HEK293 (cell line): Measurements from ENCODE around the gene FBXO40.

Source experiments
- CTCF ChIA-PET: fragments of 350-600 bp; formaldehyde crosslinking; extraction: SDS; loops from one replicate; lab custom pipeline; 2021; ENCODE audit warnings: antibody characterized with exemption; lab: Yijun Ruan, JAX
- POLR2A ChIA-PET: fragments of 300-600 bp; formaldehyde crosslinking; extraction: SDS; loops from one replicate; lab custom pipeline; 2020; ENCODE audit warnings: antibody characterized with exemption, inconsistent platforms; lab: Yijun Ruan, JAX
- H3K27ac ChIP-seq: fragments of 200-500 bp; sonication (Bioruptor generic); 2 replicates; pipeline ENCODE4 v1.5.1; 2014; ENCODE audit warnings: low read depth, low read length, control low read depth, inconsistent platforms; ENCODE audit errors: extremely low read depth
- H3K36me3 ChIP-seq, 2 experiments: fragments of 200-500 bp in 1 of 2; sonication (Bioruptor generic) in 1 of 2; 1 replicate in 1 of 2; 2 replicates in 1 of 2; pipeline ENCODE4 v1.5.1; 2014 to 2017; ENCODE audit warnings: inconsistent platforms in 2 of 2, low read length in 2 of 2; ENCODE audit not compliant: control insufficient read depth in 2 of 2, insufficient read depth in 1 of 2
- H3K4me1 ChIP-seq: fragments of 200-500 bp; sonication (Bioruptor generic); 2 replicates; pipeline ENCODE4 v1.5.1; 2014; ENCODE audit warnings: mild to moderate bottlenecking, low read length, inconsistent platforms; ENCODE audit not compliant: control insufficient read depth, insufficient read depth
- H3K4me3 ChIP-seq: 2 replicates; pipeline ENCODE4 v1.5.1; 2011; ENCODE audit warnings: low read depth, mild to moderate bottlenecking, control low read depth, low read length, moderate library complexity
- H3K9me3 ChIP-seq: fragments of 200-500 bp; sonication (Bioruptor generic); 2 replicates; pipeline ENCODE4 v1.5.1; 2014; ENCODE audit warnings: low read depth, low read length, inconsistent platforms; ENCODE audit not compliant: control insufficient read depth, insufficient read depth
- INSM2 ChIP-seq: fragments of 450-650 bp; formaldehyde crosslinking; IDR thresholded peaks from 2 replicates; pipeline ENCODE4 v1.5.1; 2016; ENCODE audit warnings: missing biosample characterization, missing genetic modification characterization
- KLF1 ChIP-seq: fragments of 450-650 bp; formaldehyde crosslinking; IDR thresholded peaks from 2 replicates; pipeline ENCODE4 v1.5.1; 2016; ENCODE audit warnings: missing biosample characterization, missing genetic modification characterization
- MYNN ChIP-seq: fragments of 450-650 bp; formaldehyde crosslinking; IDR thresholded peaks from 2 replicates; pipeline ENCODE4 v1.5.1; 2016; ENCODE audit warnings: missing biosample characterization, missing genetic modification characterization, borderline replicate concordance
- PRDM4 ChIP-seq: fragments of 450-650 bp; formaldehyde crosslinking; IDR thresholded peaks from 2 replicates; pipeline ENCODE4 v1.5.1; 2017; ENCODE audit warnings: missing biosample characterization, missing genetic modification characterization
- ZBTB17 ChIP-seq: fragments of 450-650 bp; formaldehyde crosslinking; IDR thresholded peaks from 2 replicates; pipeline ENCODE4 v1.5.1; 2016; ENCODE audit warnings: missing biosample characterization, missing genetic modification characterization
- ZBTB21 ChIP-seq: fragments of 450-650 bp; formaldehyde crosslinking; IDR thresholded peaks from 2 replicates; pipeline ENCODE4 v1.5.1; 2017; ENCODE audit warnings: missing biosample characterization, missing genetic modification characterization
- ZBTB26 ChIP-seq: fragments of 450-650 bp; formaldehyde crosslinking; optimal IDR thresholded peaks from 2 replicates; pipeline ENCODE3; 2016; ENCODE audit warnings: missing biosample characterization, mild to moderate bottlenecking, missing genetic modification characterization
- ZBTB8A ChIP-seq: fragments of 450-650 bp; formaldehyde crosslinking; IDR thresholded peaks from 2 replicates; pipeline ENCODE4 v1.5.1; 2016; ENCODE audit warnings: missing biosample characterization, missing genetic modification characterization
- ZNF223 ChIP-seq: fragments of 450-650 bp; formaldehyde crosslinking; IDR thresholded peaks from 2 replicates; pipeline ENCODE4 v1.5.1; 2016; ENCODE audit warnings: missing biosample characterization, missing genetic modification characterization
- ZNF302 ChIP-seq: fragments of 450-650 bp; formaldehyde crosslinking; IDR thresholded peaks from 2 replicates; pipeline ENCODE4 v1.5.1; 2016; ENCODE audit warnings: missing biosample characterization, missing genetic modification characterization, low read depth
- ZNF558 ChIP-seq: fragments of 450-650 bp; formaldehyde crosslinking; IDR thresholded peaks from 2 replicates; pipeline ENCODE4 v1.5.1; 2016; ENCODE audit warnings: missing biosample characterization, missing genetic modification characterization
- ZNF596 ChIP-seq: fragments of 450-650 bp; IDR thresholded peaks from 2 replicates; pipeline ENCODE4 v1.5.0; 2018; ENCODE audit warnings: missing biosample characterization, mild to moderate bottlenecking, missing genetic modification characterization, moderate library complexity
- ZNF658 ChIP-seq: fragments of 450-650 bp; formaldehyde crosslinking; IDR thresholded peaks from 2 replicates; pipeline ENCODE4; 2016; ENCODE audit warnings: missing biosample characterization, missing genetic modification characterization
- ZNF664 ChIP-seq: fragments of 450-650 bp; formaldehyde crosslinking; IDR thresholded peaks from 2 replicates; pipeline ENCODE4 v1.5.1; 2016; ENCODE audit warnings: missing biosample characterization, missing genetic modification characterization
- ZNF76 ChIP-seq: fragments of 450-650 bp; formaldehyde crosslinking; IDR thresholded peaks from 2 replicates; pipeline ENCODE4; 2016; ENCODE audit warnings: low read depth, missing biosample characterization, missing genetic modification characterization, borderline replicate concordance
- ZXDB ChIP-seq: fragments of 450-650 bp; formaldehyde crosslinking; IDR thresholded peaks from 2 replicates; pipeline ENCODE4 v1.5.1; 2016; ENCODE audit warnings: missing biosample characterization, missing genetic modification characterization

The FBXO40 gene

GRCh38 chr3:121621491-121621890 lies 28.3 kb downstream of the FBXO40 start:
- CTCF ChIA-PET = no interaction called here
- no peak overlapping the region for H3K27ac ChIP-seq
- H3K36me3 ChIP-seq = no peaks in the 10 kb centered on the region
- H3K4me3 ChIP-seq = no peak overlapping the region
- no peak for TF ChIP-seq KLF1 (tag by site-specific recombination)
- TF ChIP-seq ZNF558 = no peak
- POLR2A ChIA-PET = no interaction called here
- no peaks in the 10 kb centered on the region for H3K4me1 ChIP-seq
- no peaks in the 10 kb centered on the region for H3K9me3 ChIP-seq

- Histone ChIP-seq H3K9me3 (no peaks in the 10 kb centered on the region), H3K4me1 (no peaks in the 10 kb centered on the region), H3K4me3 (no peak overlapping the region), H3K27ac (no peak overlapping the region), H3K36me3 (no peaks in the 10 kb centered on the region)
- ChIA-PET POLR2A (no interaction called here), CTCF (interaction anchor here (0.6 kb wide), 1 partner anchor 932 kb away, joined by 3 read pairs; no protein-coding TSS in a partner anchor)
- TF ChIP-seq INSM2 (no peak), ZNF223 (tag by site-specific recombination) (no peak), ZBTB26 (tag by site-specific recombination) (no peak), ZNF658 (tag by site-specific recombination) (no peak), ZBTB17 (no peak), ZXDB (tag by site-specific recombination) (no peak), ZNF76 (tag by site-specific recombination) (no peak), ZBTB8A (tag by site-specific recombination) (no peak)
Observed at GRCh38 chr3:121624147-121624899, 31.1 kb downstream of the FBXO40 start.

GRCh38 chr3:121626495-121626894 lies 33.3 kb downstream of the FBXO40 start:
- Histone ChIP-seq H3K9me3 (no peaks in the 10 kb centered on the region), H3K27ac (no peak overlapping the region), H3K36me3 (no peaks in the 10 kb centered on the region), H3K4me3 (no peak overlapping the region), H3K4me1 (no peaks in the 10 kb centered on the region)
- CTCF ChIA-PET = no interaction called here
- POLR2A ChIA-PET = no interaction called here
- TF ChIP-seq MYNN (tag by site-specific recombination) (no peak), ZNF664 (tag by site-specific recombination) (no peak), PRDM4 (tag by site-specific recombination) (no peak), ZNF596 (tag by site-specific recombination) (no peak), ZNF302 (tag by site-specific recombination) (no peak), ZBTB21 (tag by site-specific recombination) (no peak)
- TF ChIP-seq, all 188 proteins: peak for 0
